Esophagus squamous epithelium (tissue), 4 donors: ENCODE measurements around the gene GEMIN4.

Source experiments
- POLR2A ChIP-seq, 4 donors: fragments of 450-650 bp; IDR thresholded peaks; one replicate each; pipeline ENCODE4 v1.6.1; 2017; ENCODE audit warnings: antibody characterized with exemption in 4 of 4, mild to moderate bottlenecking in 4 of 4, moderate library complexity in 3 of 4
- TF ChIP-seq, protein P1 (sequence below), 6 experiments: fragments of 450-650 bp in 4 of 6; fragments of 200-600 bp in 2 of 6; sonication (generic) in 2 of 6; IDR thresholded peaks; one replicate each; pipeline ENCODE4 v1.5.1; 2016 to 2019; ENCODE audit warnings: antibody characterized with exemption in 6 of 6, mild to moderate bottlenecking in 4 of 6, moderate library complexity in 4 of 6

DNA sequence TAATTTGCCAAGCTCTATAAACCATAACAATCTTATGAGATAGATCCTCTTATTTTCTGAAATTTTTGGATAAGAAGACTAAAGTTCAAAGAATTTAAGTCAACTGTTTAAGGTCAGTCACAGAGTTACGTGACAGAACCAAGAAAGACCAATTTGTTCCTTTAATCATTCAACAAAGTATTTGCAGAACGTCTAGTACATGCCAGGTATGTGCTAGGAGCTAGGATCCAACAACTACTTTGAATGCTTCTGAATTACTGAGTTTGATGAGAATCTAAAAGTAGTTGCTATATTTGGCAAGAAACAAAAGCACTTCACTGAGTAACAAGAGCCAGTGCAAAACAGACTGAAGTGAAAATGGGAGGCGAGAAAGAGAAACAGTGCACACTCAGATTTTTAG is 15.0 kb upstream of the GEMIN4 start:
- TF ChIP-seq, protein P1, sequence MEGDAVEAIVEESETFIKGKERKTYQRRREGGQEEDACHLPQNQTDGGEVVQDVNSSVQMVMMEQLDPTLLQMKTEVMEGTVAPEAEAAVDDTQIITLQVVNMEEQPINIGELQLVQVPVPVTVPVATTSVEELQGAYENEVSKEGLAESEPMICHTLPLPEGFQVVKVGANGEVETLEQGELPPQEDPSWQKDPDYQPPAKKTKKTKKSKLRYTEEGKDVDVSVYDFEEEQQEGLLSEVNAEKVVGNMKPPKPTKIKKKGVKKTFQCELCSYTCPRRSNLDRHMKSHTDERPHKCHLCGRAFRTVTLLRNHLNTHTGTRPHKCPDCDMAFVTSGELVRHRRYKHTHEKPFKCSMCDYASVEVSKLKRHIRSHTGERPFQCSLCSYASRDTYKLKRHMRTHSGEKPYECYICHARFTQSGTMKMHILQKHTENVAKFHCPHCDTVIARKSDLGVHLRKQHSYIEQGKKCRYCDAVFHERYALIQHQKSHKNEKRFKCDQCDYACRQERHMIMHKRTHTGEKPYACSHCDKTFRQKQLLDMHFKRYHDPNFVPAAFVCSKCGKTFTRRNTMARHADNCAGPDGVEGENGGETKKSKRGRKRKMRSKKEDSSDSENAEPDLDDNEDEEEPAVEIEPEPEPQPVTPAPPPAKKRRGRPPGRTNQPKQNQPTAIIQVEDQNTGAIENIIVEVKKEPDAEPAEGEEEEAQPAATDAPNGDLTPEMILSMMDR (IDR thresholded peaks at IDR 0.05) = no peak
- no peak for TF ChIP-seq POLR2A (IDR thresholded peaks at IDR 0.05)
